RWPE2 (cell line): ENCODE data around the gene WSCD1.

Experiments used
- ATAC-seq: fragments of 200-7000 bp; cut with Tn5 transposase; 3 replicates; pipeline ENCODE4 v1.9.1; 2021; ENCODE audit warnings: low read depth
- DNase-seq: peaks from one replicate; pipeline ENCODE4 v3.0.0-alpha.2; 2020; ENCODE audit warnings: low spot score
- H3K27ac ChIP-seq: fragments of 450-650 bp; 2 replicates; pipeline ENCODE4 v1.5.1; 2017; ENCODE audit warnings: mild to moderate bottlenecking; ENCODE audit not compliant: poor library complexity, severe bottlenecking
- H3K27me3 ChIP-seq: fragments of 250-450 bp; sonication (Bioruptor Pico); 2 replicates; pipeline ENCODE4 v1.5.1; 2021; ENCODE audit warnings: mild to moderate bottlenecking, moderate library complexity; ENCODE audit not compliant: insufficient read depth, poor library complexity, severe bottlenecking
- H3K36me3 ChIP-seq: fragments of 250-450 bp; sonication (Bioruptor Pico); 2 replicates; pipeline ENCODE4 v1.5.1; 2020; ENCODE audit warnings: low read depth, mild to moderate bottlenecking, moderate library complexity
- H3K4me1 ChIP-seq: fragments of 250-450 bp; sonication (Bioruptor Pico); 2 replicates; pipeline ENCODE4 v1.5.1; 2021; ENCODE audit warnings: mild to moderate bottlenecking, moderate library complexity; ENCODE audit not compliant: insufficient read depth, poor library complexity, severe bottlenecking
- H3K4me3 ChIP-seq: fragments of 250-450 bp; sonication (Bioruptor Pico); 2 replicates; pipeline ENCODE4 v1.5.1; 2021; ENCODE audit warnings: mild to moderate bottlenecking, moderate library complexity; ENCODE audit not compliant: severe bottlenecking
- H3K9me3 ChIP-seq: fragments of 250-450 bp; sonication (Bioruptor Pico); 2 replicates; pipeline ENCODE4 v1.5.1; 2021; ENCODE audit warnings: mild to moderate bottlenecking, moderate library complexity; ENCODE audit not compliant: severe bottlenecking
- TF ChIP-seq, protein P1 (sequence below): fragments of 450-650 bp; IDR thresholded peaks from one replicate; pipeline ENCODE4 v1.5.1; 2017; ENCODE audit warnings: mild to moderate bottlenecking, moderate library complexity; ENCODE audit not compliant: poor library complexity, severe bottlenecking

The WSCD1 gene

DNA sequence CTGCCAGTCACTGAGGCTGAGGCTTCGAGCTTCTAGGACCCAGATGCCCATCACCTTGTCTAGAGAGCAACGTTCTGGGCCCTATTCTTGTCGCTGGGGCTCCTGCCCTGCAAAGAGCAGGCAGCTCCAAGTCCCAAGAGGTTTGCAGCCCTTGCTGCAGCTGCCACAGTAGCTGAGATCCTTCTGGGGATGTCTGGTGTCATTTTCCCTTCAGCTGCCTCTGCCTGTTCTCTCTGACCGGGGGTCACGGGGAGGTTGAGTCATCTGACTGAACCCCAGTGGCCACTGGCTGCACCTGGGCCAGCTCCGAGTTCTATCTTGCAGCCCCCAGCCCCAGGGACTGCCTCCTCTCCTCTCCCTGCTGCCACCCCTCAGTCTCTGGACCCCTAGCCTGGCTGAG, 4.9 kb downstream of the WSCD1 start:
- DNase-seq (no peak), ATAC-seq (no peak)
- H3K36me3 ChIP-seq: no peaks in the 10 kb centered on the region
- H3K27me3 ChIP-seq: peaks cover 26% of the 10 kb centered on the region
- no peaks in the 10 kb centered on the region for H3K9me3 ChIP-seq
- H3K4me3 ChIP-seq: no peak overlapping the region
- H3K4me1 ChIP-seq: no peaks in the 10 kb centered on the region
- no peak overlapping the region for H3K27ac ChIP-seq
- TF ChIP-seq, protein P1, sequence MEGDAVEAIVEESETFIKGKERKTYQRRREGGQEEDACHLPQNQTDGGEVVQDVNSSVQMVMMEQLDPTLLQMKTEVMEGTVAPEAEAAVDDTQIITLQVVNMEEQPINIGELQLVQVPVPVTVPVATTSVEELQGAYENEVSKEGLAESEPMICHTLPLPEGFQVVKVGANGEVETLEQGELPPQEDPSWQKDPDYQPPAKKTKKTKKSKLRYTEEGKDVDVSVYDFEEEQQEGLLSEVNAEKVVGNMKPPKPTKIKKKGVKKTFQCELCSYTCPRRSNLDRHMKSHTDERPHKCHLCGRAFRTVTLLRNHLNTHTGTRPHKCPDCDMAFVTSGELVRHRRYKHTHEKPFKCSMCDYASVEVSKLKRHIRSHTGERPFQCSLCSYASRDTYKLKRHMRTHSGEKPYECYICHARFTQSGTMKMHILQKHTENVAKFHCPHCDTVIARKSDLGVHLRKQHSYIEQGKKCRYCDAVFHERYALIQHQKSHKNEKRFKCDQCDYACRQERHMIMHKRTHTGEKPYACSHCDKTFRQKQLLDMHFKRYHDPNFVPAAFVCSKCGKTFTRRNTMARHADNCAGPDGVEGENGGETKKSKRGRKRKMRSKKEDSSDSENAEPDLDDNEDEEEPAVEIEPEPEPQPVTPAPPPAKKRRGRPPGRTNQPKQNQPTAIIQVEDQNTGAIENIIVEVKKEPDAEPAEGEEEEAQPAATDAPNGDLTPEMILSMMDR: no peak

DNA sequence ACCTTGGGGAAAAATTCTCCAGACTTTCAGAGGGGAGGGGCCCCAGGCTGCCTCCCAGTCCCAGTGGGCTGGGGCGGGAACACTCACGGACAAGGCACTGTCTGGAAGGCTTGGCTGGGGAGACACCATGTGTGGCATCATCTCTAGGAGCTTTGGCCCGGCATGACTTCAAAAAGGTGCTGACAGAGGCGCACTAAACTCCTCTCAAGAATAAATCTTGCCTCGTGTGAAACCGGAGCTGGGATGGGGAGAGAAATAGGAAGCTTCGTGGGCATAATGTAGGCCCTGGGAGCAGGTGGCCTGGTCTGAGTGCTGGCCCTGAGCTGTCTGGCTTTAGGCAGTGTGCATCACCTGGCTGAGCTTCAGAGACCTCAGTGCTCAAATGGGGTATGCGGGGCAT, 5.7 kb downstream of the WSCD1 start:
- H3K36me3 ChIP-seq: no peaks in the 10 kb centered on the region
- no peaks in the 10 kb centered on the region for H3K4me1 ChIP-seq
- no peak for ATAC-seq
- peaks cover 25% of the 10 kb centered on the region for H3K27me3 ChIP-seq
- TF ChIP-seq, protein P1: no peak
- no peak for DNase-seq
- H3K9me3 ChIP-seq: no peaks in the 10 kb centered on the region
- no peak overlapping the region for H3K4me3 ChIP-seq
- no peak overlapping the region for H3K27ac ChIP-seq

DNA sequence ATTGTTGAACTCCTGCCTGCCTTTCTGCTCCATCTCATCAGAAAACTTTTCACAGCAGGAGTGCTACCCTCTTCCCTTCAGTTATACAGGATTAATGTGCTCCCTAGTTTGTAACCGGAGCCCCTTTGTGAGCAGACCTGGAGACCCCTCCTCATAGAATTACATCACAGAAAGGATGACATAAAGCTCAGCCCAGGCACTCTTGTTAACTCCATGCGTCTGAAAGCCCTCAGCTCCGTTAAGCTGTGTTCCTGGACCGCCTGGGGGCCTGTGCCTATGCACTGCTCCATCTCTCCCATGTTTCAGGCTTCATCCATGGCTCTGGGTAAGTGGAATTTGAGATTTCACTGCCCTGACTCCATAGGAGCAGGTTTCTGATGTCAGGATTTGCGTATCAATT, 7.6 kb downstream of the WSCD1 start:
- Histone ChIP-seq H3K4me3 (no peak overlapping the region), H3K27ac (no peak overlapping the region), H3K9me3 (no peaks in the 10 kb centered on the region), H3K36me3 (no peaks in the 10 kb centered on the region), H3K27me3 (peaks cover 13% of the 10 kb centered on the region), H3K4me1 (no peaks in the 10 kb centered on the region)
- DNase-seq: no peak
- TF ChIP-seq, protein P1: no peak
- ATAC-seq: no peak

DNA sequence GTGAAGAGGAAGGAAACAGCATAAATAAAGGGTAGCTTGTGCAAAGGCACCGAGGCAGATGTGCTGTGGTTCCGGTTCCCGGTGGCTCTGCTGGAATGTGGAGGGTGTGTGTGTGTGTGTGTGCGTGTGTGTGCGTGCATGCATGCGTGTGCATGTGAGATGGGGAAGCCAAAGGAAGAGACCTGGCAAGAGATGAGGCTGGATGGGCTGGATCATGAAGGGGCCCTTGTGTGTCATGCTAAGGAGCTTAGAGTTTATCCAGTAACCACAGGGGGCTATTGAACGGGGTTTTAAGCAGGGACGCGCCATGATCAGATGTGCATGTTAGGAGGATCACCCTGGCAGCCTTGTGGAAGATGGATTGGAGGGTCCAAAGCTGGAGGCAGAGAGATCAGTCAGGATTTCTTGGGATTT, 8.3 kb downstream of the WSCD1 start:
- no peak for DNase-seq
- TF ChIP-seq, protein P1: no peak
- peaks cover 10% of the 10 kb centered on the region for H3K27me3 ChIP-seq
- no peak overlapping the region for H3K4me3 ChIP-seq
- H3K9me3 ChIP-seq: no peaks in the 10 kb centered on the region
- no peaks in the 10 kb centered on the region for H3K4me1 ChIP-seq
- ATAC-seq: no peak
- H3K36me3 ChIP-seq: no peaks in the 10 kb centered on the region
- H3K27ac ChIP-seq: no peak overlapping the region

DNA sequence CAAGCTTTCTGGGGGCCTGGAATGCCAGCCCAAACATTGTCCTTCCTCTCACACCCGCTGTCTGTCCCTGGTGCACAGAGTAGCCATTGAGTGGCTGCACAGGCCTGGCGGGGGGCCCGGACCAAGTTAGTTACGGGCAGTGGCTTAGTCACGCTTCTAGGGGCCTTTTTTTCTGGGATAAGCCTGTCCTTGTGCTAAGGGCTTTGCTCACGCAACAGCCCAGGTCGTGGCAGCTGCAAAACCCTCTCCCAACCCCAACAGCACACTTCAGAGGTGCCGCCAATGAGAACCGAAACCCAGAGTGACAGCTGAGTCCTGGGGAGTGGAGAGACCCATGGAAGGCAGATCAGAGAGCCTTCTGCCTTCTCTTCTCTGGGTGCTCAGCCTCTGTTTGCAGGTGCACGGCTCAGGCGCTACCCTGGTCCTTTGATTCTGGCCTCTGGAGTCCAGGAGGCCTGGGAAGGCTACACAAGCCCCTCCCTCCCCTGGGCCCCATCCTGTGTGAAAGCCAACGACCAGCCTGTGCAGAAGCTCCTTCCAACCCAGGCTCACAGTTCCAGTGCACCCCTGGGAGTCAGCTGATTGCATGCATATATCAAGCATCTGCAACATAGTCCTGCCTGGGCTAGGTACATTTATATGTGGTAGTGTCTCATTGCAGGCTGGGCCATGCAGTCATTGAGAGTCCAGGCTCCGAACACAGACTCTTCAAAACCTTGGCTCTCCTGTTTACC, 9.1 kb downstream of the WSCD1 start:
- ATAC-seq (no peak), DNase-seq (no peak)
- TF ChIP-seq, protein P1: no peak
- Histone ChIP-seq H3K9me3 (no peaks in the 10 kb centered on the region), H3K4me3 (no peak overlapping the region), H3K36me3 (no peaks in the 10 kb centered on the region), H3K27me3 (peaks cover 7% of the 10 kb centered on the region), H3K4me1 (no peaks in the 10 kb centered on the region), H3K27ac (no peak overlapping the region)
